Neural progenitor cell (in vitro differentiated cells): ENCODE data around the gene MAST2. TPM values are rescaled to one million over a fixed set of nuclear protein-coding genes. Genes with fewer than 3 reads are reported as not detected.
"Not testable (repeated sequence)": the region's sequence is repeated elsewhere in the genome, so short reads cannot be mapped to it uniquely, and the experiment has no call there.

Source experiments
- DNase-seq: peaks from one replicate; pipeline ENCODE4 v3.0.0-alpha.2; 2016; ENCODE audit warnings: low spot score
- H2AFZ ChIP-seq: fragments of 200-600 bp; sonication (generic); replicated peaks from 2 replicates; pipeline ENCODE4 v1.6.1; 2016; ENCODE audit warnings: antibody characterized with exemption
- H3F3A ChIP-seq: fragments of 200-600 bp; sonication (generic); 2 replicates; pipeline ENCODE4 v1.6.1; 2016; ENCODE audit warnings: antibody characterized with exemption, low read depth
- H3K27ac ChIP-seq: fragments of 200-600 bp; sonication (generic); 2 replicates; pipeline ENCODE4 v1.5.1; 2016; ENCODE audit warnings: mild to moderate bottlenecking
- H3K27me3 ChIP-seq: fragments of 200-600 bp; sonication (generic); 2 replicates; pipeline ENCODE4 v1.6.1; 2016; ENCODE audit warnings: mild to moderate bottlenecking, moderate library complexity
- H3K36me3 ChIP-seq: fragments of 200-600 bp; sonication (generic); 2 replicates; pipeline ENCODE4 v1.5.1; 2016
- H3K4me1 ChIP-seq: fragments of 200-600 bp; sonication (generic); 2 replicates; pipeline ENCODE4 v1.6.1; 2016; ENCODE audit warnings: mixed run types
- H3K4me2 ChIP-seq: fragments of 200-600 bp; sonication (generic); 2 replicates; pipeline ENCODE4 v1.6.1; 2016
- H3K4me3 ChIP-seq: fragments of 200-600 bp; sonication (generic); 2 replicates; pipeline ENCODE4 v1.5.1; 2016
- H3K79me2 ChIP-seq: fragments of 200-600 bp; sonication (generic); 2 replicates; pipeline ENCODE4 v1.6.1; 2016; ENCODE audit warnings: low read depth
- H3K9ac ChIP-seq: fragments of 200-600 bp; sonication (generic); 2 replicates; pipeline ENCODE4 v1.6.1; 2016
- H3K9me3 ChIP-seq: fragments of 200-600 bp; sonication (generic); 2 replicates; pipeline ENCODE4 v1.5.1; 2016; ENCODE audit warnings: low read depth
- H4K20me1 ChIP-seq: fragments of 200-600 bp; sonication (generic); 2 replicates; pipeline ENCODE4 v1.6.1; 2016; ENCODE audit warnings: low read depth
- H3K27ac Mint-ChIP-seq: 3 replicates; pipeline ENCODE4 v1.8.0; 2021; ENCODE audit warnings: mixed read lengths
- H3K27me3 Mint-ChIP-seq: 2 replicates; pipeline ENCODE4 v1.8.0; 2022; ENCODE audit warnings: low read depth, mild to moderate bottlenecking, inconsistent platforms, moderate library complexity, mixed read lengths; ENCODE audit not compliant: insufficient read depth
- H3K36me3 Mint-ChIP-seq: 3 replicates; pipeline ENCODE4 v1.8.0; 2021; ENCODE audit warnings: mixed read lengths
- H3K4me1 Mint-ChIP-seq: 3 replicates; pipeline ENCODE4 v1.8.0; 2021; ENCODE audit warnings: mixed read lengths
- H3K4me3 Mint-ChIP-seq: 3 replicates; pipeline ENCODE4 v1.8.0; 2021; ENCODE audit warnings: mild to moderate bottlenecking, moderate library complexity, mixed read lengths
- H3K9me3 Mint-ChIP-seq: 3 replicates; pipeline ENCODE4 v1.8.0; 2020; ENCODE audit warnings: mixed read lengths
- CTCF ChIP-seq: fragments of 200-600 bp; sonication (generic); IDR thresholded peaks from 2 replicates; pipeline ENCODE4 v1.5.1; 2017; ENCODE audit warnings: antibody characterized with exemption, mild to moderate bottlenecking
- EZH2 ChIP-seq: fragments of 200-600 bp; sonication (generic); IDR thresholded peaks from 2 replicates; pipeline ENCODE4 v1.6.1; 2017; ENCODE audit warnings: antibody characterized with exemption, mild to moderate bottlenecking, moderate library complexity
- EZH2phosphoT487 ChIP-seq: fragments of 200-600 bp; sonication (generic); IDR thresholded peaks from 2 replicates; pipeline ENCODE4 v1.6.1; 2017; ENCODE audit warnings: antibody characterized with exemption
- total RNA-seq: library from RNA; depleted of rRNA; stranded (reverse); fragments of >200 nt; gene quantifications from 2 replicates; pipeline ENCODE4 v1.2.3, GENCODE V29; 2015; ENCODE audit warnings: low replicate concordance

The MAST2 gene
- total RNA-seq, 1 donor from 2014 or later: 5.5 TPM

GRCh38 chr1:45943185-45943584 is 139.8 kb downstream of the MAST2 start:
- no peak for TF ChIP-seq EZH2phosphoT487
- no peak for TF ChIP-seq EZH2
- no peak for TF ChIP-seq CTCF
- Histone ChIP-seq H3K9me3 (no peaks in the 10 kb centered on the region), H3K4me2 (no peak overlapping the region), H3K27ac (no peak overlapping the region), H4K20me1 (no peaks in the 10 kb centered on the region), H3K4me3 (no peak overlapping the region), H3F3A (no peaks in the 10 kb centered on the region), H3K9ac (no peak overlapping the region), H3K79me2 (no peaks in the 10 kb centered on the region), H3K4me1 (no peaks in the 10 kb centered on the region), H2AFZ (no peak overlapping the region), H3K27me3 (no peaks in the 10 kb centered on the region), H3K36me3 (no peaks in the 10 kb centered on the region)
- peaks cover 3% of the 10 kb centered on the region for H3K36me3 Mint-ChIP-seq
- H3K4me1 Mint-ChIP-seq: no peaks in the 10 kb centered on the region
- no peak overlapping the region for H3K27ac Mint-ChIP-seq
- H3K4me3 Mint-ChIP-seq: no peak overlapping the region
- peaks cover 7% of the 10 kb centered on the region for H3K9me3 Mint-ChIP-seq
- H3K27me3 Mint-ChIP-seq: no peaks in the 10 kb centered on the region
- no peak for DNase-seq

- H3K9ac ChIP-seq: no peak overlapping the region
Measured at GRCh38 chr1:45945426-45945825, 142.0 kb downstream of the MAST2 start.

GRCh38 chr1:45949462-45949861 is 146.1 kb downstream of the MAST2 start:
- H3K36me3 Mint-ChIP-seq, H3K27me3 Mint-ChIP-seq, H3K4me3 ChIP-seq, H3K9me3 ChIP-seq, H3K36me3 ChIP-seq, H4K20me1 ChIP-seq, DNase-seq, H3K27me3 ChIP-seq, H3K27ac ChIP-seq, H2AFZ ChIP-seq, H3K9ac ChIP-seq, H3K79me2 ChIP-seq, H3K4me2 ChIP-seq, H3K27ac Mint-ChIP-seq, H3K4me3 Mint-ChIP-seq: not testable (repeated sequence)
- H3K4me1 ChIP-seq: peaks cover 14% of the 10 kb centered on the region
- peaks cover 11% of the 10 kb centered on the region for H3F3A ChIP-seq
- H3K4me1 Mint-ChIP-seq: peaks cover 12% of the 10 kb centered on the region
- H3K9me3 Mint-ChIP-seq: peaks cover 11% of the 10 kb centered on the region

More at GRCh38 chr1:45945426-45945825, 142.0 kb downstream of the MAST2 start:
- TF ChIP-seq CTCF: no peak
- TF ChIP-seq EZH2phosphoT487: no peak
- no peak for TF ChIP-seq EZH2
- Histone ChIP-seq H3K36me3 (no peaks in the 10 kb centered on the region), H3K4me3 (no peak overlapping the region), H3K27me3 (no peaks in the 10 kb centered on the region), H3K27ac (no peak overlapping the region), H3K79me2 (no peaks in the 10 kb centered on the region), H4K20me1 (no peaks in the 10 kb centered on the region), H3F3A (no peaks in the 10 kb centered on the region), H3K9me3 (no peaks in the 10 kb centered on the region), H3K4me1 (no peaks in the 10 kb centered on the region), H2AFZ (no peak overlapping the region), H3K4me2 (no peak overlapping the region)
- Mint-ChIP-seq H3K4me3 (no peak overlapping the region), H3K27ac (no peak overlapping the region), H3K36me3 (peaks cover 7% of the 10 kb centered on the region), H3K27me3 (no peaks in the 10 kb centered on the region), H3K9me3 (peaks cover 11% of the 10 kb centered on the region), H3K4me1 (no peaks in the 10 kb centered on the region)
- no peak for DNase-seq

GRCh38 chr1:45952072-45952471 is 148.7 kb downstream of the MAST2 start:
- Histone ChIP-seq H3F3A (peaks cover 11% of the 10 kb centered on the region), H3K27me3 (no peaks in the 10 kb centered on the region), H2AFZ (no peak overlapping the region), H3K4me3 (no peak overlapping the region), H4K20me1 (peaks cover 4% of the 10 kb centered on the region), H3K9ac (no peak overlapping the region), H3K36me3 (no peaks in the 10 kb centered on the region), H3K9me3 (no peaks in the 10 kb centered on the region), H3K4me1 (peaks cover 19% of the 10 kb centered on the region), H3K4me2 (no peak overlapping the region), H3K79me2 (no peaks in the 10 kb centered on the region), H3K27ac (no peak overlapping the region)
- Mint-ChIP-seq H3K36me3 (peaks cover 7% of the 10 kb centered on the region), H3K4me3 (no peak overlapping the region), H3K27me3 (no peaks in the 10 kb centered on the region), H3K9me3 (peaks cover 11% of the 10 kb centered on the region), H3K4me1 (peaks cover 17% of the 10 kb centered on the region), H3K27ac (no peak overlapping the region)
- no peak for TF ChIP-seq EZH2
- no peak for TF ChIP-seq EZH2phosphoT487
- no peak for TF ChIP-seq CTCF
- no peak for DNase-seq
